Mesenchymal stem cell (in vitro differentiated cells and primary cell): Measurements from ENCODE around the gene CCDC74B.
"Not testable (repeated sequence)": the region's sequence is repeated elsewhere in the genome, so short reads cannot be mapped to it uniquely, and the experiment has no call there.

Source experiments
- DNase-seq: peaks from one replicate; pipeline ENCODE4 v3.0.0-alpha.2; 2013
- H2AFZ ChIP-seq: one replicate; pipeline ENCODE4 v1.6.1; 2013; ENCODE audit warnings: low read depth, mild to moderate bottlenecking, control low read depth, inconsistent platforms, low read length, moderate library complexity
- H2AK5ac ChIP-seq: 2 replicates; pipeline ENCODE4 v1.6.1; 2013; ENCODE audit warnings: low read length, moderate library complexity, mild to moderate bottlenecking, inconsistent platforms; ENCODE audit not compliant: severe bottlenecking
- H2BK120ac ChIP-seq: one replicate; pipeline ENCODE4 v1.6.1; 2013; ENCODE audit warnings: low read depth, mild to moderate bottlenecking, inconsistent platforms, low read length, moderate library complexity
- H2BK12ac ChIP-seq, 2 experiments: one replicate each; pipeline ENCODE4 v1.6.1; 2013; ENCODE audit warnings: inconsistent platforms in 2 of 2, low read length in 2 of 2, mild to moderate bottlenecking in 2 of 2, moderate library complexity in 2 of 2, control low read depth in 1 of 2
- H2BK15ac ChIP-seq: one replicate; pipeline ENCODE4 v1.6.1; 2013; ENCODE audit warnings: mild to moderate bottlenecking, low read depth, inconsistent platforms; ENCODE audit not compliant: poor library complexity, severe bottlenecking
- H2BK5ac ChIP-seq: 2 replicates; pipeline ENCODE4 v1.6.1; 2013; ENCODE audit warnings: low read depth, mild to moderate bottlenecking, low read length, control low read depth, inconsistent platforms; ENCODE audit not compliant: poor library complexity, severe bottlenecking
- H3K14ac ChIP-seq, 2 experiments: one replicate each; pipeline ENCODE4 v1.6.1; 2013; ENCODE audit warnings: inconsistent platforms in 2 of 2, low read length in 2 of 2, control low read depth in 1 of 2, mild to moderate bottlenecking in 1 of 2, moderate library complexity in 1 of 2
- H3K18ac ChIP-seq, 2 experiments: one replicate each; pipeline ENCODE4 v1.6.1; 2013; ENCODE audit warnings: inconsistent platforms in 2 of 2, low read length in 2 of 2, control low read depth in 1 of 2, low read depth in 1 of 2, mild to moderate bottlenecking in 1 of 2
- H3K23ac ChIP-seq, 2 experiments: one replicate each; pipeline ENCODE4 v1.6.1; 2013; ENCODE audit warnings: inconsistent platforms in 2 of 2, low read length in 2 of 2, mild to moderate bottlenecking in 2 of 2, moderate library complexity in 2 of 2, control low read depth in 1 of 2
- H3K27ac ChIP-seq: 2 replicates; pipeline ENCODE4 v1.5.1; 2013; ENCODE audit warnings: mild to moderate bottlenecking, moderate library complexity, low read length, control low read depth, inconsistent platforms; ENCODE audit not compliant: poor library complexity, severe bottlenecking
- H3K27me3 ChIP-seq, 2 experiments: 2 replicates each; pipeline versions ENCODE4 v1.6.1 to v1.7.0; 2013; ENCODE audit warnings: low read length in 2 of 2, mild to moderate bottlenecking in 2 of 2, moderate library complexity in 2 of 2, control low read depth in 1 of 2, inconsistent platforms in 1 of 2; ENCODE audit not compliant: control insufficient read depth in 1 of 2, insufficient read depth in 1 of 2
- H3K36me3 ChIP-seq, 2 experiments: 2 replicates each; pipeline versions ENCODE4 v1.6.1 to v1.7.0; 2013; ENCODE audit warnings: low read length in 2 of 2, control low read depth in 1 of 2, inconsistent platforms in 1 of 2, low read depth in 1 of 2, mild to moderate bottlenecking in 1 of 2; ENCODE audit not compliant: insufficient read depth in 2 of 2, control insufficient read depth in 1 of 2
- H3K4ac ChIP-seq, 2 experiments: one replicate each; pipeline ENCODE4 v1.6.1; 2013; ENCODE audit warnings: inconsistent platforms in 2 of 2, low read length in 2 of 2, mild to moderate bottlenecking in 2 of 2, moderate library complexity in 2 of 2, control low read depth in 1 of 2, low read depth in 1 of 2
- H3K4me1 ChIP-seq: 2 replicates; pipeline ENCODE4 v1.6.1; 2013; ENCODE audit warnings: low read depth, low read length, control low read depth; ENCODE audit not compliant: control insufficient read depth, insufficient read depth
- H3K4me2 ChIP-seq: 2 replicates; pipeline ENCODE4 v1.6.1; 2013; ENCODE audit warnings: low read length, mild to moderate bottlenecking, inconsistent platforms; ENCODE audit not compliant: poor library complexity, severe bottlenecking
- H3K4me3 ChIP-seq, 2 experiments: 2 replicates each; pipeline versions ENCODE4 v1.5.1 to v1.7.0; 2013; ENCODE audit warnings: low read length in 2 of 2, mild to moderate bottlenecking in 2 of 2, control low read depth in 1 of 2, low read depth in 1 of 2; ENCODE audit not compliant: insufficient read depth in 1 of 2
- H3K79me1 ChIP-seq: replicated peaks from 2 replicates; pipeline ENCODE4 v1.6.1; 2013; ENCODE audit warnings: mild to moderate bottlenecking, control low read depth, low read length, inconsistent platforms; ENCODE audit not compliant: poor library complexity, severe bottlenecking
- H3K9ac ChIP-seq: 2 replicates; pipeline ENCODE4 v1.7.0; 2013; ENCODE audit warnings: mild to moderate bottlenecking, low read length, moderate library complexity
- H3K9me3 ChIP-seq: 2 replicates; pipeline ENCODE4 v1.7.0; 2013; ENCODE audit warnings: mild to moderate bottlenecking, low read length; ENCODE audit not compliant: control insufficient read depth
- H4K8ac ChIP-seq: one replicate; pipeline ENCODE4 v1.6.1; 2013; ENCODE audit warnings: inconsistent platforms, mild to moderate bottlenecking, low read length, moderate library complexity
- H4K91ac ChIP-seq: one replicate; pipeline ENCODE4 v1.6.1; 2013; ENCODE audit warnings: mild to moderate bottlenecking, low read length, inconsistent platforms
- WGBS: methylation state at CpG from one replicate; pipeline ENCODE4 v1.1.7; 2013; ENCODE audit warnings: mixed read lengths; 5-methylcytosine and 5-hydroxymethylcytosine counted together

CCDC74B gene

GRCh38 chr2:130152816-130153595 is 8.1 kb upstream of the CCDC74B start:
- no peak overlapping the region for H3K9ac ChIP-seq
- no peak overlapping the region for H2BK5ac ChIP-seq
- peaks cover 7% of the 10 kb centered on the region for H3K4me1 ChIP-seq
- no peak overlapping the region for H3K14ac ChIP-seq
- H3K18ac ChIP-seq: no peak overlapping the region
- H3K27ac ChIP-seq: no peak overlapping the region
- H3K27me3 ChIP-seq: no peaks in the 10 kb centered on the region
- no peak overlapping the region for H3K4ac ChIP-seq
- peaks cover 9% of the 10 kb centered on the region for H3K79me1 ChIP-seq
- no peak for DNase-seq
- 95% methylated on average over 23 of the region's 25 CpGs for WGBS
- no peak overlapping the region for H4K8ac ChIP-seq
- H3K23ac ChIP-seq: no peak overlapping the region
- no peak overlapping the region for H2AK5ac ChIP-seq
- H2BK120ac ChIP-seq: no peak overlapping the region
- H3K4me2 ChIP-seq: no peak overlapping the region
- H2AFZ ChIP-seq: no peak overlapping the region
- no peak overlapping the region for H3K4me3 ChIP-seq
- no peak overlapping the region for H2BK12ac ChIP-seq
- peaks cover 10 to 65% of the 10 kb centered on the region in 2 experiments for H3K36me3 ChIP-seq
- no peaks in the 10 kb centered on the region for H3K9me3 ChIP-seq
- no peak overlapping the region for H2BK15ac ChIP-seq
- H4K91ac ChIP-seq: peak overlapping the region; percentile 52

GRCh38 chr2:130152136-130152815 is 7.4 kb upstream of the CCDC74B start:
- H3K27me3 ChIP-seq, H3K79me1 ChIP-seq, H4K91ac ChIP-seq, H3K4ac ChIP-seq, H2BK15ac ChIP-seq, H3K9me3 ChIP-seq, H3K23ac ChIP-seq, H2AFZ ChIP-seq, H4K8ac ChIP-seq, H3K4me1 ChIP-seq, H3K9ac ChIP-seq, H3K27ac ChIP-seq, H3K18ac ChIP-seq, DNase-seq, H2BK120ac ChIP-seq, H3K14ac ChIP-seq, H2BK5ac ChIP-seq, H3K4me3 ChIP-seq, H2AK5ac ChIP-seq, H3K4me2 ChIP-seq, H2BK12ac ChIP-seq: not testable (repeated sequence)
- 98% methylated on average over 20 of the region's 27 CpGs for WGBS
- H3K36me3 ChIP-seq: peaks cover 10 to 59% of the 10 kb centered on the region in 2 experiments

GRCh38 chr2:130151145-130151512 is 6.2 kb upstream of the CCDC74B start:
- H2AK5ac ChIP-seq, H2BK15ac ChIP-seq, H3K18ac ChIP-seq, H3K4me3 ChIP-seq, H2AFZ ChIP-seq, H3K9me3 ChIP-seq, H3K14ac ChIP-seq, H4K91ac ChIP-seq, H3K4me1 ChIP-seq, H3K4me2 ChIP-seq, H3K4ac ChIP-seq, H3K9ac ChIP-seq, H3K23ac ChIP-seq, H3K79me1 ChIP-seq, H4K8ac ChIP-seq, H2BK120ac ChIP-seq, H3K27me3 ChIP-seq, H2BK5ac ChIP-seq, H2BK12ac ChIP-seq, DNase-seq, H3K27ac ChIP-seq: not testable (repeated sequence)
- H3K36me3 ChIP-seq: peaks cover 10 to 52% of the 10 kb centered on the region in 2 experiments
- WGBS: 87% methylated on average over 3 of the region's 5 CpGs
